Chondrocyte (in vitro differentiated cells): Measurements from ENCODE around the gene HOXB6. TPM values are rescaled to one million over a fixed set of nuclear protein-coding genes. Genes with fewer than 3 reads are reported as not detected.

Experiments
- DNase-seq: peaks from one replicate; pipeline ENCODE4 v3.0.0; 2021; ENCODE audit warnings: mixed read lengths, low spot score
- H3K27ac Mint-ChIP-seq: one replicate; pipeline ENCODE4 v1.8.0; 2021; ENCODE audit warnings: mild to moderate bottlenecking, moderate library complexity, mixed read lengths; ENCODE audit not compliant: unreplicated experiment
- H3K27me3 Mint-ChIP-seq: 2 replicates; pipeline ENCODE4 v1.8.0; 2021; ENCODE audit warnings: low read depth, mixed read lengths
- H3K36me3 Mint-ChIP-seq: 2 replicates; pipeline ENCODE4 v1.8.0; 2021; ENCODE audit warnings: low read depth, mixed read lengths
- H3K4me1 Mint-ChIP-seq: 2 replicates; pipeline ENCODE4 v1.8.0; 2021; ENCODE audit warnings: low read depth, mild to moderate bottlenecking, mixed read lengths
- H3K4me3 Mint-ChIP-seq: one replicate; pipeline ENCODE4 v1.8.0; 2021; ENCODE audit warnings: mild to moderate bottlenecking, moderate library complexity, mixed read lengths; ENCODE audit not compliant: unreplicated experiment
- H3K9me3 Mint-ChIP-seq: 2 replicates; pipeline ENCODE4 v1.8.0; 2021; ENCODE audit warnings: low read depth, mixed read lengths
- CTCF ChIP-seq: fragments of 200-600 bp; sonication (generic); IDR thresholded peaks from 2 replicates; pipeline ENCODE4 v1.5.0; 2021; ENCODE audit warnings: antibody characterized with exemption, mild to moderate bottlenecking, moderate library complexity
- total RNA-seq: library from RNA; stranded (reverse); gene quantifications from 3 replicates; pipeline ENCODE4 v1.2.1, GENCODE V29; 2021

HOXB6 gene
- total RNA-seq, 1 donor from 2014 or later: not detected

GRCh38 chr17:48566717-48567116, 38.1 kb downstream of the HOXB6 start:
- TF ChIP-seq CTCF: no peak
- Mint-ChIP-seq H3K27ac (no peak overlapping the region), H3K36me3 (no peaks in the 10 kb centered on the region), H3K9me3 (no peaks in the 10 kb centered on the region), H3K4me1 (no peaks in the 10 kb centered on the region), H3K27me3 (peaks cover 56% of the 10 kb centered on the region), H3K4me3 (no peak overlapping the region)
- DNase-seq: no peak

- H3K27me3 Mint-ChIP-seq: peaks cover 56% of the 10 kb centered on the region
- no peak for TF ChIP-seq CTCF
- H3K27ac Mint-ChIP-seq: no peak overlapping the region
- H3K4me1 Mint-ChIP-seq: no peaks in the 10 kb centered on the region
- H3K9me3 Mint-ChIP-seq: no peaks in the 10 kb centered on the region
- DNase-seq: no peak
- no peaks in the 10 kb centered on the region for H3K36me3 Mint-ChIP-seq
- no peak overlapping the region for H3K4me3 Mint-ChIP-seq
Observed at GRCh38 chr17:48565925-48566710, 38.7 kb downstream of the HOXB6 start.

GRCh38 chr17:48565022-48565554, 39.7 kb downstream of the HOXB6 start:
- Mint-ChIP-seq H3K27me3 (peaks cover 55% of the 10 kb centered on the region), H3K36me3 (no peaks in the 10 kb centered on the region), H3K9me3 (no peaks in the 10 kb centered on the region), H3K4me3 (no peak overlapping the region), H3K4me1 (no peaks in the 10 kb centered on the region), H3K27ac (no peak overlapping the region)
- no peak for DNase-seq
- TF ChIP-seq CTCF: no peak

- Mint-ChIP-seq H3K36me3 (no peaks in the 10 kb centered on the region), H3K9me3 (no peaks in the 10 kb centered on the region), H3K4me1 (no peaks in the 10 kb centered on the region), H3K27me3 (peaks cover 55% of the 10 kb centered on the region), H3K4me3 (no peak overlapping the region), H3K27ac (no peak overlapping the region)
- DNase-seq: no peak
- TF ChIP-seq CTCF: no peak
Observed at GRCh38 chr17:48564188-48565021, 40.4 kb downstream of the HOXB6 start.

- H3K9me3 Mint-ChIP-seq: no peaks in the 10 kb centered on the region
- H3K27ac Mint-ChIP-seq: no peak overlapping the region
- H3K36me3 Mint-ChIP-seq: no peaks in the 10 kb centered on the region
- no peak overlapping the region for H3K4me3 Mint-ChIP-seq
- H3K4me1 Mint-ChIP-seq: no peaks in the 10 kb centered on the region
- TF ChIP-seq CTCF: no peak
- peaks cover 55% of the 10 kb centered on the region for H3K27me3 Mint-ChIP-seq
- DNase-seq: no peak
Observed at GRCh38 chr17:48563867-48564187, 41.0 kb downstream of the HOXB6 start.
